ENCODE data around the gene GPC6.

GPC6 gene

GRCh38 chr13:93975242-93975641, 748.6 kb downstream of the GPC6 start:
- TF ChIP-seq CTCF (IDR thresholded peaks at IDR 0.05; ENCODE audit: low read length) (no peak), EZH2phosphoT487 (IDR thresholded peaks at IDR 0.05; ENCODE audit: low read length) (no peak), EZH2 (optimal IDR thresholded peaks at IDR 0.05; ENCODE audit: low read depth, low read length) (no peak)

GRCh38 chr13:93976528-93976927, 749.9 kb downstream of the GPC6 start:
- DNase-seq: no peak
- Histone ChIP-seq H3K9me2 (replicated peaks; ENCODE audit: insufficient read depth, low read length) (no peaks in the 10 kb centered on the region), H3K79me2 (ENCODE audit: low read length) (no peaks in the 10 kb centered on the region), H3K27ac (ENCODE audit: low read length) (no peak overlapping the region), H3K27me3 (replicated peaks; ENCODE audit: insufficient read depth, low read length) (no peaks in the 10 kb centered on the region), H2AFZ (ENCODE audit: low read length) (no peak overlapping the region), H3K9ac (ENCODE audit: low read length) (no peak overlapping the region), H4K20me1 (ENCODE audit: insufficient read depth, low read length) (no peaks in the 10 kb centered on the region), H3K4me2 (ENCODE audit: low read depth, low read length) (no peak overlapping the region), H3F3A (ENCODE audit: insufficient read depth, low read length) (no peaks in the 10 kb centered on the region), H3K4me3 (ENCODE audit: low read length) (no peak overlapping the region), H3K9me3 (replicated peaks; ENCODE audit: insufficient read depth, low read length) (0 out of 2 replicates have a peak, but pooled peaks cover 2% of the 10 kb centered on the region), H3K4me1 (ENCODE audit: low read length) (no peaks in the 10 kb centered on the region), H3K36me3 (replicated peaks; ENCODE audit: insufficient read depth, low read length) (no peaks in the 10 kb centered on the region)
- TF ChIP-seq EZH2 (optimal IDR thresholded peaks at IDR 0.05; ENCODE audit: low read depth, low read length) (no peak), CTCF (IDR thresholded peaks at IDR 0.05; ENCODE audit: low read length) (no peak), EZH2phosphoT487 (IDR thresholded peaks at IDR 0.05; ENCODE audit: low read length) (no peak)

More at GRCh38 chr13:93975242-93975641, 748.6 kb downstream of the GPC6 start:
- H3K27me3 ChIP-seq (replicated peaks; ENCODE audit: insufficient read depth, low read length): no peaks in the 10 kb centered on the region
- no peaks in the 10 kb centered on the region for H3K79me2 ChIP-seq (ENCODE audit: low read length)
- H3F3A ChIP-seq (ENCODE audit: insufficient read depth, low read length): no peaks in the 10 kb centered on the region
- no peaks in the 10 kb centered on the region for H4K20me1 ChIP-seq (ENCODE audit: insufficient read depth, low read length)
- no peaks in the 10 kb centered on the region for H3K9me2 ChIP-seq (replicated peaks; ENCODE audit: insufficient read depth, low read length)
- H3K4me1 ChIP-seq (ENCODE audit: low read length): no peaks in the 10 kb centered on the region
- H3K36me3 ChIP-seq (replicated peaks; ENCODE audit: insufficient read depth, low read length): no peaks in the 10 kb centered on the region
- no peak overlapping the region for H3K27ac ChIP-seq (ENCODE audit: low read length)
- DNase-seq: no peak
- H3K4me3 ChIP-seq (ENCODE audit: low read length): no peak overlapping the region
- no peak overlapping the region for H3K9ac ChIP-seq (ENCODE audit: low read length)
- H2AFZ ChIP-seq (ENCODE audit: low read length): no peak overlapping the region
- 0 out of 2 replicates have a peak, but pooled peaks cover 2% of the 10 kb centered on the region for H3K9me3 ChIP-seq (replicated peaks; ENCODE audit: insufficient read depth, low read length)
- H3K4me2 ChIP-seq (ENCODE audit: low read depth, low read length): no peak overlapping the region

- H3F3A ChIP-seq (ENCODE audit: insufficient read depth, low read length): no peaks in the 10 kb centered on the region
- H3K9me3 ChIP-seq (replicated peaks; ENCODE audit: insufficient read depth, low read length): 0 out of 2 replicates have a peak, but pooled peaks cover 2% of the 10 kb centered on the region
- H3K27ac ChIP-seq (ENCODE audit: low read length): no peak overlapping the region
- no peak for DNase-seq
- no peak overlapping the region for H3K4me2 ChIP-seq (ENCODE audit: low read depth, low read length)
- H3K9me2 ChIP-seq (replicated peaks; ENCODE audit: insufficient read depth, low read length): no peaks in the 10 kb centered on the region
- no peaks in the 10 kb centered on the region for H4K20me1 ChIP-seq (ENCODE audit: insufficient read depth, low read length)
- H3K9ac ChIP-seq (ENCODE audit: low read length): no peak overlapping the region
- H3K4me1 ChIP-seq (ENCODE audit: low read length): no peaks in the 10 kb centered on the region
- H3K79me2 ChIP-seq (ENCODE audit: low read length): no peaks in the 10 kb centered on the region
- no peaks in the 10 kb centered on the region for H3K36me3 ChIP-seq (replicated peaks; ENCODE audit: insufficient read depth, low read length)
- no peaks in the 10 kb centered on the region for H3K27me3 ChIP-seq (replicated peaks; ENCODE audit: insufficient read depth, low read length)
- no peak overlapping the region for H3K4me3 ChIP-seq (ENCODE audit: low read length)
- no peak for TF ChIP-seq CTCF (IDR thresholded peaks at IDR 0.05; ENCODE audit: low read length)
- TF ChIP-seq EZH2phosphoT487 (IDR thresholded peaks at IDR 0.05; ENCODE audit: low read length): no peak
- no peak for TF ChIP-seq EZH2 (optimal IDR thresholded peaks at IDR 0.05; ENCODE audit: low read depth, low read length)
- H2AFZ ChIP-seq (ENCODE audit: low read length): no peak overlapping the region
Measured at GRCh38 chr13:93977986-93978385, 751.4 kb downstream of the GPC6 start.
